ENCODE data around the gene COL23A1.

COL23A1 gene

DNA sequence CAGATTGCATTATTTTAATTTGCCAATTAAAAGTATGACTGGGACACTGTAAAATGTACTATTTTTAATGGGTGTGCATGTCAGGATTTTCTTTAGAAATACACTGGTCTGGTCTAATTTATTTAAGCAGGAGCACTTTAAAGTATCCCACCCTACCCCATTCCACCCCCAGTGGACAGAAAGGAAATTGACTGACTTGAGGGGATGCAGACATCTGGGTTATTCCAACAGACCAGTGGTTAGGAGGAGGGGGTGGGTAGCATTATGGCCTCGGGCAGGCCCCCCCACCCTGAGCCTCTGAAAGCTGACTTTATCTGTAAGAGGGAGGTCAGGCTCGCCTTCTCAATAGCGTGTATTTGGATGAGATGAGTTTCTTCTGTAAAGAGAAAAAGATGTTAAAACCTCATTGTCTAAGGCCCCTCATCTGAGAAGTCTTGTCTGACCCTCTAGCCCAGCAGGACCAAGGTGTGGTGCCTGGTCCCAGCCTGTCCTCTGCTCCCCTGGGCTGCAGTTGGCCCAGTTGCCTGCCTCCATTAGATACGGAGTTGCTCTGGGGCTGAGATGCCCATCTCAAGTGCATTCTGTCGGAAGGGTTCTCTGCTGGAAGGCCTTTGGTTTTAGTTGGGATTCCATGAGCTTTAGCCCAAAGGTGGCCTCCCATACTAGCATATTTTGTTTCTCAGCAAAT lies 381.5 kb downstream of the COL23A1 start:
- Mint-ChIP-seq H3K27me3 (ENCODE audit: low read depth, poor library complexity) (peaks cover 3% of the 10 kb centered on the region), H3K4me1 (peaks cover 30% of the 10 kb centered on the region)
- DNase-seq = no peak

DNA sequence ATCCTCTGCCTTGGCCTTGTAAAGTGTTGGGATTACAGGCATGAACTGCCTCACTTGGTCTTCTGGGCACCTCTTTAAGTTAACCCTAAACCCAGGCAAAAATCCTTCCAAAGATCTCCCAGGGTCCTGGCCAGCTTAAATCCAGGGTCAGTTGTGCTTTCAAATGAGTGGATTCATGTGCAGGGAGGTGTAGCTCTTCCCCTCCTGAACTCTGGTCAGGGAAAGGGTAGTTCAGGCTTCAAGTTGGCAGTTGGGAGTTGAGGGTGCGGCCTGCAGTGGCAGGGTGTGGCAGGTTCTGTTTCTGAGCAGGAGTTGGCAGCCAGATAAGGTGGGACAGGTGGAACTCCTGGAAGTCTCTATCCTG lies 382.3 kb downstream of the COL23A1 start:
- TF ChIP-seq, protein P1, sequence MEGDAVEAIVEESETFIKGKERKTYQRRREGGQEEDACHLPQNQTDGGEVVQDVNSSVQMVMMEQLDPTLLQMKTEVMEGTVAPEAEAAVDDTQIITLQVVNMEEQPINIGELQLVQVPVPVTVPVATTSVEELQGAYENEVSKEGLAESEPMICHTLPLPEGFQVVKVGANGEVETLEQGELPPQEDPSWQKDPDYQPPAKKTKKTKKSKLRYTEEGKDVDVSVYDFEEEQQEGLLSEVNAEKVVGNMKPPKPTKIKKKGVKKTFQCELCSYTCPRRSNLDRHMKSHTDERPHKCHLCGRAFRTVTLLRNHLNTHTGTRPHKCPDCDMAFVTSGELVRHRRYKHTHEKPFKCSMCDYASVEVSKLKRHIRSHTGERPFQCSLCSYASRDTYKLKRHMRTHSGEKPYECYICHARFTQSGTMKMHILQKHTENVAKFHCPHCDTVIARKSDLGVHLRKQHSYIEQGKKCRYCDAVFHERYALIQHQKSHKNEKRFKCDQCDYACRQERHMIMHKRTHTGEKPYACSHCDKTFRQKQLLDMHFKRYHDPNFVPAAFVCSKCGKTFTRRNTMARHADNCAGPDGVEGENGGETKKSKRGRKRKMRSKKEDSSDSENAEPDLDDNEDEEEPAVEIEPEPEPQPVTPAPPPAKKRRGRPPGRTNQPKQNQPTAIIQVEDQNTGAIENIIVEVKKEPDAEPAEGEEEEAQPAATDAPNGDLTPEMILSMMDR (IDR thresholded peaks at IDR 0.05) = no peak
- peak overlapping the region; percentile 61 for H3K4me3 Mint-ChIP-seq
- peaks cover 67% of the 10 kb centered on the region for H3K36me3 Mint-ChIP-seq (ENCODE audit: low read depth)
- peaks cover 3% of the 10 kb centered on the region for H3K27me3 Mint-ChIP-seq (ENCODE audit: low read depth, poor library complexity)
- no peak for DNase-seq
- peak overlapping the region; percentile 94 for H3K27ac Mint-ChIP-seq
- peaks cover 30% of the 10 kb centered on the region for H3K4me1 Mint-ChIP-seq
- H3K9me3 Mint-ChIP-seq = no peaks in the 10 kb centered on the region

More for the DNA sequence above, 381.5 kb downstream of the COL23A1 start:
- Mint-ChIP-seq H3K27ac (peak overlapping the region; percentile 51), H3K9me3 (no peaks in the 10 kb centered on the region), H3K36me3 (ENCODE audit: low read depth) (peaks cover 71% of the 10 kb centered on the region), H3K4me3 (no peak overlapping the region)
- TF ChIP-seq, protein P1 (IDR thresholded peaks at IDR 0.05) = peak; percentile 17

DNA sequence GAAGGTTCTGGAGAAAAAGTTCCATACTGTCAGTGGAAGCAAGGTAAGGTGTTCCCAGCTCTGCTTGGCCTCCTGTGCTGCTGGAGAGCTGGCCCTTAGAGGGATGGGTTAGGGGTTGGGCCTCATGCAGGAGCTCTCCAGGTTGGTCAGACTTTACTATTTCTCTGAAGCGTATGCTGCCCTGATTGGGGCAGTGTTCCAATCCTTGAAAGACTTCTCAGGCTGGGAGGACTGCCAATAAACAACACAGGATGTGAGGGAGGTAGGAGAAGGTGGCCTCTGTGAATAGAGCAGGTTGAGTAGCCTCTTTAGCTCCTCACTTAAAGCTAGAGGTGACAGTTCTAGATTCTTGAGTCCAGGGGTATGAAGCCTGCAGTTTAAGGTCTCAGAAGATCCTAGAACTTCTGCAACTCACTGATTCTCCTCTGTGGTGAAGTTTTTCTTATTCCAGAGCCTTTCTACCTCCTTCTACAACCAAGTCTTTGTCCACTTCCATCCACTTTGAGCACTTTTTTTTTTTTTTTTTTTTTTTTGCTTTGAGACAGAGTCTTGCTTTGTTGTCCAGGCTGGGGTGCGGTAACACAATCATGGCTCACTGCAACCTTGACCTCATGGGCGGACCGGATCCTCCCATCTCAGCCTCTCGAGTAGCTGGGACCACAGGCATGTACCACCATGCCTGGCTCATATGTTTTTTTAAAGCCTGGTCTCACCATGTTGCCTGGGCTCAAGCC lies 382.8 kb downstream of the COL23A1 start:
- TF ChIP-seq, protein P1 (IDR thresholded peaks at IDR 0.05) = no peak
- H3K27ac Mint-ChIP-seq = peak overlapping the region; percentile 94
- DNase-seq = no peak
- peaks cover 67% of the 10 kb centered on the region for H3K36me3 Mint-ChIP-seq (ENCODE audit: low read depth)
- peaks cover 30% of the 10 kb centered on the region for H3K4me1 Mint-ChIP-seq
- peaks cover 3% of the 10 kb centered on the region for H3K27me3 Mint-ChIP-seq (ENCODE audit: low read depth, poor library complexity)
- H3K9me3 Mint-ChIP-seq = no peaks in the 10 kb centered on the region
- H3K4me3 Mint-ChIP-seq = peak overlapping the region; percentile 86

DNA sequence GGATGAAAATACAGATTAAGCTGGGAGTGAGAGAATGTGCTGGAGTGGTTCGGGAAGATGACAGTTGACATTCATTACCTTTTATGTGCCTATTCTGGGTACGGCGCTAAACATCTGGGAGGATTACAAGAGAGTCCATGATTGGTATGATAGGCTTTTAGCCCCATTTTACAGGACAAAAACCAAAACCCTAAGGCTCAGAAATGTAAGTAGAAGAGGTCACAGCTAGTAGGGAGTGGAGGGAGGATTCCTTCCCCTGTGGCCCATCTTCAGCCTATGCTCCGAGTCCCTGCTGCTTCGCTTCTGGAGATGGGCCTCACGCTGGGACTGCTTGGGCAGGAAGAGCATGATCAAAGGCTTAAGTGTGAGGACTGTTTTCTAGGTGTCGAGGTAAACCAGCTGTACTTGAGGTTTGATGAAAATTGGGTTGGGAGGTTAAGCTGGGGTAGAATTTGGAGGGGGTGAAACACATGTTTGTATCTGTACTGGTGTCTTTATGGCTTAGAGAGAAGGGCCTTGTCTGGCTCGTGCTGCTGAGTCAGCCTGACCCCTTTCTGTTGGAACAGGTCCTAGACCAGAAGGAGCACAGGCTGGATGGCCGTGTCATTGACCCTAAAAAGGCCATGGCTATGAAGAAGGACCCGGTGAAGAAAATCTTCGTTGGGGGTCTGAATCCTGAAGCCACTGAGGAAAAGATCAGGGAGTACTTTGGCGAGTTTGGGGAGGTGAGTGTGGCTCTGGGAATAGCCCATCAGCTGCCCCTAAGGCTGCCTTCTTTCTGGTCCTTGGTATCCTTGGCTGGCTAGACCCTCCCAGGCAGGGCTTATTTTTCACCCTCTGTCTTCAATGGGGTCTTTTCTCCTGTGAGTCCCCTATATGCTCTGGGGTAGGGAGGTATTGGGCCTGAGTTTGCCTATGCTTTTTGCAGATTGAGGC lies 383.8 kb downstream of the COL23A1 start:
- Mint-ChIP-seq H3K36me3 (ENCODE audit: low read depth) (peaks cover 61% of the 10 kb centered on the region), H3K9me3 (no peaks in the 10 kb centered on the region), H3K27ac (peak overlapping the region; percentile 89), H3K4me1 (peaks cover 36% of the 10 kb centered on the region), H3K27me3 (ENCODE audit: low read depth, poor library complexity) (peaks cover 3% of the 10 kb centered on the region), H3K4me3 (peak overlapping the region; percentile 86)
- no peak for DNase-seq
- TF ChIP-seq, protein P1 (IDR thresholded peaks at IDR 0.05) = no peak

DNA sequence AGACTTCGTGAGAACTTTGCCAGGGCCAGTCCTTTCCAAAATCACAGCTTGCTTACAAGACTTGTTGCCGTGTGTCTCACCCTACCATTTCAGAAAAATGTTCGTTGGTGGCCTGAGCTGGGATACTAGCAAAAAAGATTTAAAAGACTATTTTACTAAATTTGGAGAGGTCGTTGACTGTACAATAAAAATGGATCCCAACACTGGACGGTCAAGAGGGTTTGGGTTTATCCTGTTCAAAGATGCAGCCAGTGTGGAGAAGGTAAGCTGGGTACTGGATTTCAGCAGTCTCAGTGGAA lies 384.5 kb downstream of the COL23A1 start:
- TF ChIP-seq, protein P1 (IDR thresholded peaks at IDR 0.05) = no peak
- Mint-ChIP-seq H3K27ac (peak overlapping the region; percentile 89), H3K27me3 (ENCODE audit: low read depth, poor library complexity) (peaks cover 3% of the 10 kb centered on the region), H3K4me3 (peak overlapping the region; percentile 86), H3K36me3 (ENCODE audit: low read depth) (peaks cover 54% of the 10 kb centered on the region), H3K4me1 (peaks cover 36% of the 10 kb centered on the region), H3K9me3 (no peaks in the 10 kb centered on the region)
- DNase-seq = no peak

All from nephron progenitor cell (in vitro differentiated cells).